ENCODE measurements around the gene FAM3D.

The FAM3D gene

GRCh38 chr3:58624550-58624949 is 42.0 kb downstream of the FAM3D start:
- no peak overlapping the region for H3K4me2 ChIP-seq (ENCODE audit: low read length)
- H2AFZ ChIP-seq (ENCODE audit: low read depth, low read length), result no peak overlapping the region
- H3K79me2 ChIP-seq (ENCODE audit: low read length), result no peaks in the 10 kb centered on the region
- no peak overlapping the region for H3K4me3 ChIP-seq (ENCODE audit: low read length)
- no peaks in the 10 kb centered on the region for H3K36me3 ChIP-seq (replicated peaks; ENCODE audit: low read depth, low read length)
- peaks cover 7% of the 10 kb centered on the region; the same call in 1 of the 2 replicates for H3K27me3 ChIP-seq (ENCODE audit: low read depth, low read length)
- no peaks in the 10 kb centered on the region for H3K9me3 ChIP-seq (ENCODE audit: insufficient read depth, low read length)
- H3K9ac ChIP-seq (ENCODE audit: low read length), result no peak overlapping the region
- H4K20me1 ChIP-seq (ENCODE audit: insufficient read depth, low read length), result no peaks in the 10 kb centered on the region
- H3K27ac ChIP-seq (ENCODE audit: low read length), result no peak overlapping the region
- no peak for TF ChIP-seq CTCF (IDR thresholded peaks at IDR 0.05; ENCODE audit: low read depth, low read length)
- no peak for TF ChIP-seq EZH2phosphoT487 (IDR thresholded peaks at IDR 0.05; ENCODE audit: low read depth)
- H3K4me1 ChIP-seq (ENCODE audit: low read length), result peaks cover under 1% of the 10 kb centered on the region; the same call in 1 of the 2 replicates

DNA sequence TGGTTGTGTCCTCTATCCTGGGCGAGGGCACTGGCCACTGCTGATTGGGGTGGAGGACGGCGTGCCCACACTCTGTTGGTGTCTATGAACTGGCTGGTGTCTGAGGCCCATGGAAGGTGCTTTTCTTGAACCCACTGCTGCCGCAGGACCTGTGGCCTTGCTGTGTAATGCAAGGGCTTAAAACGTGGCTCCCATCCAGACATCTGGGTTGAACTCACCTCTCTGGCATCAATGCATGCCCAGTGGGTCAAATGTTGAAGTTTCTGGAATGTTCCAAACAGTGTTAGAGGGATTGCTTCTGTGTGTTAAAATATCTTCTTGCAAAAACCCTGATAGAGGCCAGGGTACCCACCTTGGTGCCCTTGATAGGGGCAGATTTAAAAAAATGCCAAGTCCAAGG is 42.6 kb downstream of the FAM3D start:
- no peak overlapping the region for H3K4me2 ChIP-seq (ENCODE audit: low read length)
- H4K20me1 ChIP-seq (ENCODE audit: insufficient read depth, low read length), result no peaks in the 10 kb centered on the region
- H3K79me2 ChIP-seq (ENCODE audit: low read length), result no peaks in the 10 kb centered on the region
- peaks cover 7% of the 10 kb centered on the region; the same call in 1 of the 2 replicates for H3K27me3 ChIP-seq (ENCODE audit: low read depth, low read length)
- no peak overlapping the region for H3K27ac ChIP-seq (ENCODE audit: low read length)
- TF ChIP-seq EZH2phosphoT487 (IDR thresholded peaks at IDR 0.05; ENCODE audit: low read depth) (no peak), CTCF (IDR thresholded peaks at IDR 0.05; ENCODE audit: low read depth, low read length) (no peak)
- no peak overlapping the region for H3K4me3 ChIP-seq (ENCODE audit: low read length)
- H3K9ac ChIP-seq (ENCODE audit: low read length), result no peak overlapping the region
- H3K36me3 ChIP-seq (replicated peaks; ENCODE audit: low read depth, low read length), result no peaks in the 10 kb centered on the region
- H3K9me3 ChIP-seq (ENCODE audit: insufficient read depth, low read length), result no peaks in the 10 kb centered on the region
- H3K4me1 ChIP-seq (ENCODE audit: low read length), result no peaks in the 10 kb centered on the region
- no peak overlapping the region for H2AFZ ChIP-seq (ENCODE audit: low read depth, low read length)

- Histone ChIP-seq H3K4me1 (ENCODE audit: low read length) (no peaks in the 10 kb centered on the region), H3K27ac (ENCODE audit: low read length) (no peak overlapping the region), H3K4me3 (ENCODE audit: low read length) (no peak overlapping the region), H3K79me2 (ENCODE audit: low read length) (no peaks in the 10 kb centered on the region), H3K9ac (ENCODE audit: low read length) (no peak overlapping the region), H3K9me3 (ENCODE audit: insufficient read depth, low read length) (no peaks in the 10 kb centered on the region), H3K4me2 (ENCODE audit: low read length) (no peak overlapping the region), H4K20me1 (ENCODE audit: insufficient read depth, low read length) (no peaks in the 10 kb centered on the region), H2AFZ (ENCODE audit: low read depth, low read length) (no peak overlapping the region), H3K36me3 (replicated peaks; ENCODE audit: low read depth, low read length) (no peaks in the 10 kb centered on the region), H3K27me3 (ENCODE audit: low read depth, low read length) (peaks cover 7% of the 10 kb centered on the region; the same call in 1 of the 2 replicates)
- TF ChIP-seq CTCF (IDR thresholded peaks at IDR 0.05; ENCODE audit: low read depth, low read length) (no peak), EZH2phosphoT487 (IDR thresholded peaks at IDR 0.05; ENCODE audit: low read depth) (no peak)
These were observed 43.1 kb downstream of the FAM3D start for GRCh38 chr3:58623478-58623877.

GRCh38 chr3:58622892-58623291 is 43.7 kb downstream of the FAM3D start:
- H3K9ac ChIP-seq (ENCODE audit: low read length), result no peak overlapping the region
- no peak overlapping the region for H3K4me2 ChIP-seq (ENCODE audit: low read length)
- TF ChIP-seq CTCF (IDR thresholded peaks at IDR 0.05; ENCODE audit: low read depth, low read length) (no peak), EZH2phosphoT487 (IDR thresholded peaks at IDR 0.05; ENCODE audit: low read depth) (no peak)
- no peaks in the 10 kb centered on the region for H4K20me1 ChIP-seq (ENCODE audit: insufficient read depth, low read length)
- no peaks in the 10 kb centered on the region for H3K4me1 ChIP-seq (ENCODE audit: low read length)
- H3K36me3 ChIP-seq (replicated peaks; ENCODE audit: low read depth, low read length), result no peaks in the 10 kb centered on the region
- no peak overlapping the region for H3K27ac ChIP-seq (ENCODE audit: low read length)
- no peaks in the 10 kb centered on the region for H3K9me3 ChIP-seq (ENCODE audit: insufficient read depth, low read length)
- peaks cover under 1% of the 10 kb centered on the region; the same call in 1 of the 2 replicates for H3K27me3 ChIP-seq (ENCODE audit: low read depth, low read length)
- H3K79me2 ChIP-seq (ENCODE audit: low read length), result no peaks in the 10 kb centered on the region
- H2AFZ ChIP-seq (ENCODE audit: low read depth, low read length), result no peak overlapping the region
- no peak overlapping the region for H3K4me3 ChIP-seq (ENCODE audit: low read length)

Measured in OCI-LY3 (cell line).